GM12873 (cell line): ENCODE results near the gene SMPX.

Experiments
- TF ChIP-seq, protein P1 (sequence below): IDR thresholded peaks from 2 replicates; pipeline ENCODE4 v1.5.1; 2012; ENCODE audit warnings: low read depth, mild to moderate bottlenecking, moderate library complexity, low read length, control low read depth; ENCODE audit not compliant: insufficient read depth; ENCODE audit errors: missing control alignments

Gene SMPX

GRCh38 chrX:21741869-21742701 is 15.8 kb downstream of the SMPX start:
- TF ChIP-seq, protein P1, sequence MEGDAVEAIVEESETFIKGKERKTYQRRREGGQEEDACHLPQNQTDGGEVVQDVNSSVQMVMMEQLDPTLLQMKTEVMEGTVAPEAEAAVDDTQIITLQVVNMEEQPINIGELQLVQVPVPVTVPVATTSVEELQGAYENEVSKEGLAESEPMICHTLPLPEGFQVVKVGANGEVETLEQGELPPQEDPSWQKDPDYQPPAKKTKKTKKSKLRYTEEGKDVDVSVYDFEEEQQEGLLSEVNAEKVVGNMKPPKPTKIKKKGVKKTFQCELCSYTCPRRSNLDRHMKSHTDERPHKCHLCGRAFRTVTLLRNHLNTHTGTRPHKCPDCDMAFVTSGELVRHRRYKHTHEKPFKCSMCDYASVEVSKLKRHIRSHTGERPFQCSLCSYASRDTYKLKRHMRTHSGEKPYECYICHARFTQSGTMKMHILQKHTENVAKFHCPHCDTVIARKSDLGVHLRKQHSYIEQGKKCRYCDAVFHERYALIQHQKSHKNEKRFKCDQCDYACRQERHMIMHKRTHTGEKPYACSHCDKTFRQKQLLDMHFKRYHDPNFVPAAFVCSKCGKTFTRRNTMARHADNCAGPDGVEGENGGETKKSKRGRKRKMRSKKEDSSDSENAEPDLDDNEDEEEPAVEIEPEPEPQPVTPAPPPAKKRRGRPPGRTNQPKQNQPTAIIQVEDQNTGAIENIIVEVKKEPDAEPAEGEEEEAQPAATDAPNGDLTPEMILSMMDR: no peak

GRCh38 chrX:21741364-21741763 is 16.6 kb downstream of the SMPX start:
- TF ChIP-seq, protein P1: no peak

DNA sequence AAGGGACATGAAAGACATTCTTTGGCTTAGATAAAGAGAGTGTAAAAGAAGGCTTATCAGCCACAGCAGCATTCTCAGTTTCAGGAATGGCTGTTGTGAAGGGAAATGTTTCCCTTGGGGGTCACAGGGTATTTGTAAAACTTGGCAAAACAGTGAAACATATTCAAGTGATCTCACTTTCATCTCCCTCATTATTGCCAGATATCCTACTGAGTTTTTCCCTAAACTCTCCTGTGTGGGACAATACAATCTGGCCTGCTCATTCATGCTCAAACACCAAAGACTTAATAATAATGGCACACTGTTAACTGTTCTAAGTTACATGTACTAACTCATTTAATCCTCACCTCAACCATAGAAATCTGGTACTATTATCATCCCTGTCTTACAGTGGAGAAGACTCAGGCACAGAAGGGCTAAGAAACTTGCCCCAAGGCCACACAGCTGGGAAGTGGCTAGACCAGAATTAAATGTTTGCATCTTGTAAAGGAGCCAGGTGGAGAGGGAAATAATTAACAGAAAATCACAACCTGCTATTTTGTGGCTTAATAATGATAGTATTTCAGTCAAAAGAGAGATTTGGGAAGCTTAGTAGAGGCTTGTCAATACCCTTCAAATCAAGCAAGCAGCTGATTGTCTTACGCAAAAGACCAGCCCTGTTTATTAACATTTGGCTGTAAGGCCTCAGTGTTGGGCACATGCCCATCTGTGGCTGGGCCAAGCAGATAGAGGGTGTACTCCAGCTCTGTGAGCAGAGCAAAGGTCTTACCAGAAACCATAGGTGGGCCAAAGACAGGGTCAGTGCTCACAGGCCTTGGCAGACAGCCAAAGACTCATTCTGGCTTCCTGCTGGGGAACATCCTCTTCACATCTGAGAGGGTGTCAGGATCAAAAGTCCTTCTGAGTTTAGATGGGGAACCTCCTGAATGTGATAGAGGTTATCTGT is 17.3 kb downstream of the SMPX start:
- TF ChIP-seq, protein P1: no peak

DNA sequence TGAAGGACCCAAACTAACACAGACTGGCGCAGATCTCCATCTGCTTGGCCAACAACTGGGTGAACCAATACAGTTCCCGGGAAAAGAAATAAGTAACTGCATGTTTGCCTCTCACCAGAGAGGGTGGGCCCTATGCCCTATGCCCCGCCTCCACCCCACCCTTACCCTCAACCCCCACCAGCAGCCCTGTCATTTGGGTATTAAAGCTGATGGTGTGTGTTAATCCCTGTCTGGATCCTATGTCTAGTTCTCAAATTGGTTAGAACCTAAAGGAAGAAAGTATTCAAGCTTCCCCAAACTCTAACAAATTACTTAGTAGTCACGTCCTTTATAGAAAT is 19.0 kb downstream of the SMPX start:
- TF ChIP-seq, protein P1: no peak

- TF ChIP-seq, protein P1: no peak
These were observed 19.5 kb downstream of the SMPX start for GRCh38 chrX:21738210-21738949.

DNA sequence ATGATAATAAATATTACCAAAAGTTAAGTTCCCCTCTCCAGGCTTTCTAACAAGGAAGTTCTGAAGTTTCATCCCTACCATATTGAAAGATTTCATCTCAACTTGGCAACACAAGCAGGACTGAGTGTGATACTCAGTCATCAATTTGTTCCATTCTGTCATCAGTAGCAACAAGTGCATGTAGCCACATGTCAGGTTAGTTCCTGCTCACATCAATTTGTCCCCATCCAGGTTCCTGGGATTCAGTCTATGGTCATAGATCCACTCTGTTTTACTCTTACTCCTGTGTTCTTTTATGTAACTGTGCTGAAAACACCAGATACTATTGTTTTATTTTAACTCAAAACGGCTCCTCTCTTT is 22.2 kb downstream of the SMPX start:
- TF ChIP-seq, protein P1: no peak
